Adrenal gland (tissue), 12 donors: ENCODE results near the gene SNX22. TPM values are rescaled to one million over a fixed set of nuclear protein-coding genes. Genes with fewer than 3 reads are reported as not detected.

Source experiments
- DNase-seq, 7 donors: peaks; one replicate each; pipeline ENCODE4 v3.0.0-alpha.2; 2019 to 2020
- H3K27ac ChIP-seq, 5 donors: fragments of 200-600 bp; sonication (generic) in 4 of 5; 1 replicate in 3 of 5; 2 replicates in 2 of 5; pipeline versions ENCODE4 v1.5.1 to v1.8.0; 2016 to 2020; ENCODE audit warnings: mild to moderate bottlenecking in 1 of 5
- H3K27me3 ChIP-seq: fragments of 200-600 bp; 2 replicates; pipeline ENCODE4 v1.8.0; 2021
- H3K36me3 ChIP-seq, 2 donors: fragments of 200-600 bp; replicated peaks in 1 of 2; 1 replicate in 1 of 2; 2 replicates in 1 of 2; pipeline versions ENCODE4 v1.5.1 to v1.8.0; 2018 to 2022
- H3K4me1 ChIP-seq, 2 donors: fragments of 200-600 bp; replicated peaks in 1 of 2; 1 replicate in 1 of 2; 2 replicates in 1 of 2; pipeline versions ENCODE4 v1.5.1 to v1.8.0; 2018 to 2021
- H3K4me3 ChIP-seq, 4 donors: fragments of 200-600 bp; sonication (generic) in 3 of 4; one replicate each; pipeline ENCODE4 v1.5.1; 2016 to 2018
- H3K9me3 ChIP-seq, 3 donors: fragments of 200-600 bp; sonication (generic) in 1 of 3; replicated peaks in 1 of 3; 1 replicate in 2 of 3; 2 replicates in 1 of 3; pipeline versions ENCODE4 v1.5.1 to v1.8.0; 2016 to 2021
- CTCF ChIP-seq, 6 experiments: fragments of 450-650 bp in 4 of 6; fragments of 200-600 bp in 2 of 6; sonication (generic) in 1 of 6; IDR thresholded peaks; 1 replicate in 5 of 6; 2 replicates in 1 of 6; pipeline versions ENCODE4 v1.5.1 to v1.8.0; 2016 to 2021; ENCODE audit warnings: antibody characterized with exemption in 6 of 6, mild to moderate bottlenecking in 2 of 6, moderate library complexity in 1 of 6
- POLR2A ChIP-seq, 2 donors: fragments of 450-650 bp; IDR thresholded peaks; one replicate each; pipeline ENCODE4 v1.6.1; 2017; ENCODE audit warnings: antibody characterized with exemption in 2 of 2, mild to moderate bottlenecking in 2 of 2, moderate library complexity in 1 of 2
- WGBS, 4 donors: extraction: QIAGEN DNeasy Blood & Tissue Kit in 2 of 4; methylation state at CpG; one replicate each; pipeline versions ENCODE4 v1.1.5 to v1.1.7; 2013 to 2017; 5-methylcytosine and 5-hydroxymethylcytosine counted together
- intact Hi-C, 2 donors: fragments of 100-400 bp; cut with DNase I; formaldehyde crosslinking; loops; one replicate each; pipeline versions ENCODE4 v1.14.1 to v1.15.0; 2022 to 2023
- polyA plus RNA-seq, 3 donors: library from polyadenylated mRNA; stranded (reverse); fragments of 200-250 nt in 2 of 3; fragments of 350-450 nt in 1 of 3; fragmentation: Illumina TruSeq in 1 of 3; extraction: RNeasy Lipid Tissue Mini Kit (QIAGEN cat#74804) in 1 of 3; gene quantifications; one replicate each; pipeline ENCODE4 v1.2.3, GENCODE V29; 2013 to 2014
- total RNA-seq, 9 donors: library from RNA; depleted of rRNA in 4 of 9; stranded (reverse); fragments of >200 nt in 4 of 9; fragments of 120-200 nt in 1 of 9; fragmentation: NEBNext Ultra II Directional in 1 of 9; extraction: Animal tissue kit (Norgen Biotek cat#: 25700) in 1 of 9; gene quantifications; one replicate each; pipeline versions ENCODE4 v1.1.0 to v1.2.4, GENCODE V29; 2013 to 2023
- donor health status: healthy with polysubstance abuse.
- donor health status: Bipolar disorder and iron deficiency.
- donor health status: DM: yes; HTN: yes; CAD: no.
- donor health status: DM: no; HTN: no; CAD: no.
- donor health status: DM: no; HTN: no; CAD: no.
- donor health status: DM: yes; HTN: yes; CAD: no.

SNX22 gene
- total and polyA plus RNA-seq, 12 donors, result 0.15 to 3.1 (median 1.0) TPM

GRCh38 chr15:64144192-64144564, 7.4 kb upstream of the SNX22 start:
- Histone ChIP-seq H3K27me3 (no peaks in the 10 kb centered on the region), H3K36me3 (peaks cover 0 to 36% of the 10 kb centered on the region in 2 donors), H3K9me3 (no peaks in the 10 kb centered on the region), H3K4me3 (no peak overlapping the region), H3K27ac (no peak overlapping the region), H3K4me1 (peaks cover 0 to 4% of the 10 kb centered on the region in 2 donors)
- WGBS, 4 donors, result 81 to 88% (median 82%) methylated on average over 8 of the region's 8 CpGs
- no peak for TF ChIP-seq POLR2A (IDR thresholded peaks at IDR 0.05)
- TF ChIP-seq CTCF (IDR thresholded peaks at IDR 0.05), result no peak
- intact Hi-C loops, result loop anchor here in 1 of 2 donors (10.0 kb wide), 1 partner anchor 59 kb away; no protein-coding TSS in a partner anchor
- peak in 1 of 7 donors; percentile 19 for DNase-seq

GRCh38 chr15:64144565-64145281, 6.8 kb upstream of the SNX22 start:
- TF ChIP-seq POLR2A (IDR thresholded peaks at IDR 0.05) (no peak), CTCF (IDR thresholded peaks at IDR 0.05) (no peak)
- WGBS, 4 donors, result 69 to 84% (median 82%) methylated on average over 14 of the region's 14 CpGs
- intact Hi-C loops, result loop anchor here in 1 of 2 donors (10.0 kb wide), 1 partner anchor 60 kb away; no protein-coding TSS in a partner anchor
- H3K36me3 ChIP-seq, result peaks cover 0 to 36% of the 10 kb centered on the region in 2 donors
- no peak overlapping the region for H3K4me3 ChIP-seq
- no peaks in the 10 kb centered on the region for H3K27me3 ChIP-seq
- H3K9me3 ChIP-seq, result no peaks in the 10 kb centered on the region
- peak in 1 of 7 donors; percentile 18 for DNase-seq
- H3K4me1 ChIP-seq, result peaks cover 0 to 4% of the 10 kb centered on the region in 2 donors
- H3K27ac ChIP-seq, result no peak overlapping the region

- WGBS, 4 donors, result 72 to 100% (median 93%) methylated on average over 2 to 6 of the region's 6 CpGs
- peak in 1 of 7 donors; percentile 18 for DNase-seq
- Histone ChIP-seq H3K9me3 (no peaks in the 10 kb centered on the region), H3K4me1 (peaks cover 2 to 5% of the 10 kb centered on the region in 2 donors), H3K27ac (no peak overlapping the region), H3K4me3 (no peak overlapping the region), H3K27me3 (no peaks in the 10 kb centered on the region), H3K36me3 (peaks cover 0 to 36% of the 10 kb centered on the region in 2 donors)
- intact Hi-C loops, result loop anchor here in 1 of 2 donors (10.0 kb wide), 1 partner anchor 61 kb away; no protein-coding TSS in a partner anchor
- TF ChIP-seq POLR2A (IDR thresholded peaks at IDR 0.05) (no peak), CTCF (IDR thresholded peaks at IDR 0.05) (no peak)
Measured at GRCh38 chr15:64146041-64146440, 5.5 kb upstream of the SNX22 start.

GRCh38 chr15:64146520-64146884, 5.0 kb upstream of the SNX22 start:
- WGBS, 4 donors, result 72 to 80% (median 79%) methylated on average over 3 of the region's 3 CpGs
- Histone ChIP-seq H3K27ac (no peak overlapping the region), H3K9me3 (no peaks in the 10 kb centered on the region), H3K27me3 (no peaks in the 10 kb centered on the region), H3K36me3 (peaks cover 0 to 33% of the 10 kb centered on the region in 2 donors), H3K4me3 (no peak overlapping the region), H3K4me1 (peaks cover 7 to 9% of the 10 kb centered on the region in 2 donors)
- no peak for DNase-seq
- intact Hi-C loops, result loop anchor here in 1 of 2 donors (10.0 kb wide), 1 partner anchor 62 kb away; no protein-coding TSS in a partner anchor
- TF ChIP-seq POLR2A (IDR thresholded peaks at IDR 0.05), result no peak
- no peak for TF ChIP-seq CTCF (IDR thresholded peaks at IDR 0.05)
